ENCODE results near the gene PRKAR2B.
"Not testable (repeated sequence)": the region's sequence is repeated elsewhere in the genome, so short reads cannot be mapped to it uniquely, and the experiment has no call there.

PRKAR2B gene

GRCh38 chr7:107048783-107049418 is 4.4 kb downstream of the PRKAR2B start:
- H3K27ac ChIP-seq (ENCODE audit: low read length) = no peak overlapping the region
- H3K36me3 ChIP-seq (replicated peaks; ENCODE audit: low read depth, low read length) = peaks cover 8% of the 10 kb centered on the region
- H3K27me3 ChIP-seq (ENCODE audit: low read depth, low read length) = no peaks in the 10 kb centered on the region
- H3K9ac ChIP-seq (ENCODE audit: low read length) = no peak overlapping the region
- no peak overlapping the region for H3K4me2 ChIP-seq (ENCODE audit: low read length)
- no peaks in the 10 kb centered on the region for H4K20me1 ChIP-seq (ENCODE audit: insufficient read depth, low read length)
- H3K9me3 ChIP-seq (ENCODE audit: insufficient read depth, low read length) = no peaks in the 10 kb centered on the region
- no peak overlapping the region for H3K4me3 ChIP-seq (ENCODE audit: low read length)
- peaks cover 59% of the 10 kb centered on the region for H3K4me1 ChIP-seq (ENCODE audit: low read length)
- TF ChIP-seq EZH2phosphoT487 (IDR thresholded peaks at IDR 0.05; ENCODE audit: low read depth) (no peak), CTCF (IDR thresholded peaks at IDR 0.05; ENCODE audit: low read depth, low read length) (no peak)
- H2AFZ ChIP-seq (ENCODE audit: low read depth, low read length) = no peak overlapping the region
- H3K79me2 ChIP-seq (ENCODE audit: low read length) = peaks cover 51% of the 10 kb centered on the region

- Histone ChIP-seq H3K79me2 (ENCODE audit: low read length) (peaks cover 51% of the 10 kb centered on the region), H3K4me2 (ENCODE audit: low read length) (peak overlapping the region; percentile 29), H3K9me3 (ENCODE audit: insufficient read depth, low read length) (no peaks in the 10 kb centered on the region), H3K27me3 (ENCODE audit: low read depth, low read length) (no peaks in the 10 kb centered on the region), H3K4me1 (ENCODE audit: low read length) (peaks cover 59% of the 10 kb centered on the region), H2AFZ (ENCODE audit: low read depth, low read length) (no peak overlapping the region), H4K20me1 (ENCODE audit: insufficient read depth, low read length) (no peaks in the 10 kb centered on the region), H3K36me3 (replicated peaks; ENCODE audit: low read depth, low read length) (peaks cover 8% of the 10 kb centered on the region), H3K9ac (ENCODE audit: low read length) (no peak overlapping the region), H3K27ac (ENCODE audit: low read length) (no peak overlapping the region), H3K4me3 (ENCODE audit: low read length) (no peak overlapping the region)
- TF ChIP-seq CTCF (IDR thresholded peaks at IDR 0.05; ENCODE audit: low read depth, low read length) = no peak
- no peak for TF ChIP-seq EZH2phosphoT487 (IDR thresholded peaks at IDR 0.05; ENCODE audit: low read depth)
Measured at GRCh38 chr7:107049480-107049879, 5.0 kb downstream of the PRKAR2B start.

GRCh38 chr7:107049971-107050532 is 5.5 kb downstream of the PRKAR2B start:
- Histone ChIP-seq H3K4me3 (ENCODE audit: low read length) (no peak overlapping the region), H3K4me1 (ENCODE audit: low read length) (peaks cover 59% of the 10 kb centered on the region), H3K9me3 (ENCODE audit: insufficient read depth, low read length) (no peaks in the 10 kb centered on the region), H3K79me2 (ENCODE audit: low read length) (peaks cover 51% of the 10 kb centered on the region), H3K27ac (ENCODE audit: low read length) (no peak overlapping the region), H3K9ac (ENCODE audit: low read length) (no peak overlapping the region), H3K4me2 (ENCODE audit: low read length) (peak overlapping the region; percentile 29), H3K36me3 (replicated peaks; ENCODE audit: low read depth, low read length) (peaks cover 8% of the 10 kb centered on the region), H2AFZ (ENCODE audit: low read depth, low read length) (no peak overlapping the region), H3K27me3 (ENCODE audit: low read depth, low read length) (no peaks in the 10 kb centered on the region), H4K20me1 (ENCODE audit: insufficient read depth, low read length) (no peaks in the 10 kb centered on the region)
- no peak for TF ChIP-seq EZH2phosphoT487 (IDR thresholded peaks at IDR 0.05; ENCODE audit: low read depth)
- no peak for TF ChIP-seq CTCF (IDR thresholded peaks at IDR 0.05; ENCODE audit: low read depth, low read length)

- H3K36me3 ChIP-seq (replicated peaks; ENCODE audit: low read depth, low read length) = peaks cover 8% of the 10 kb centered on the region
- H3K4me1 ChIP-seq (ENCODE audit: low read length) = peaks cover 51% of the 10 kb centered on the region
- no peaks in the 10 kb centered on the region for H4K20me1 ChIP-seq (ENCODE audit: insufficient read depth, low read length)
- H3K9ac ChIP-seq (ENCODE audit: low read length) = no peak overlapping the region
- TF ChIP-seq CTCF (IDR thresholded peaks at IDR 0.05; ENCODE audit: low read depth, low read length) = no peak
- TF ChIP-seq EZH2phosphoT487 (IDR thresholded peaks at IDR 0.05; ENCODE audit: low read depth) = no peak
- peaks cover 39% of the 10 kb centered on the region for H3K79me2 ChIP-seq (ENCODE audit: low read length)
- no peak overlapping the region for H2AFZ ChIP-seq (ENCODE audit: low read depth, low read length)
- no peak overlapping the region for H3K4me2 ChIP-seq (ENCODE audit: low read length)
- no peak overlapping the region for H3K27ac ChIP-seq (ENCODE audit: low read length)
- H3K4me3 ChIP-seq (ENCODE audit: low read length) = no peak overlapping the region
- H3K27me3 ChIP-seq (ENCODE audit: low read depth, low read length) = no peaks in the 10 kb centered on the region
- no peaks in the 10 kb centered on the region for H3K9me3 ChIP-seq (ENCODE audit: insufficient read depth, low read length)
Measured at GRCh38 chr7:107051376-107051775, 6.9 kb downstream of the PRKAR2B start.

- Histone ChIP-seq H3K79me2 (ENCODE audit: low read length) (peaks cover 30% of the 10 kb centered on the region), H3K4me1 (ENCODE audit: low read length) (peaks cover 31% of the 10 kb centered on the region)
- not testable (repeated sequence) for H3K4me3 ChIP-seq (ENCODE audit: low read length); H2AFZ ChIP-seq (ENCODE audit: low read depth, low read length); H3K4me2 ChIP-seq (ENCODE audit: low read length); H3K9me3 ChIP-seq (ENCODE audit: insufficient read depth, low read length); H3K27me3 ChIP-seq (ENCODE audit: low read depth, low read length); H3K9ac ChIP-seq (ENCODE audit: low read length); H3K36me3 ChIP-seq (replicated peaks; ENCODE audit: low read depth, low read length); H4K20me1 ChIP-seq (ENCODE audit: insufficient read depth, low read length); H3K27ac ChIP-seq (ENCODE audit: low read length)
Measured at GRCh38 chr7:107054965-107055364, 10.5 kb downstream of the PRKAR2B start.

GRCh38 chr7:107056058-107056457 is 11.6 kb downstream of the PRKAR2B start:
- Histone ChIP-seq H3K79me2 (ENCODE audit: low read length) (peaks cover 21% of the 10 kb centered on the region), H3K4me1 (ENCODE audit: low read length) (peaks cover 20% of the 10 kb centered on the region)

More at GRCh38 chr7:107056058-107056457, 11.6 kb downstream of the PRKAR2B start:
- not testable (repeated sequence) for H3K27me3 ChIP-seq (ENCODE audit: low read depth, low read length); H3K27ac ChIP-seq (ENCODE audit: low read length); H4K20me1 ChIP-seq (ENCODE audit: insufficient read depth, low read length); H3K4me3 ChIP-seq (ENCODE audit: low read length); H2AFZ ChIP-seq (ENCODE audit: low read depth, low read length); H3K4me2 ChIP-seq (ENCODE audit: low read length); H3K36me3 ChIP-seq (replicated peaks; ENCODE audit: low read depth, low read length); H3K9me3 ChIP-seq (ENCODE audit: insufficient read depth, low read length); H3K9ac ChIP-seq (ENCODE audit: low read length)

All from OCI-LY3 (cell line).